Stimulated activated naive CD8-positive, alpha-beta T cell treated with anti-CD3 and anti-CD28 coated beads, Interleukin-15, Interleukin-2, amounts not matched to agents 100 ng/mL and 50 ng/mL, for 24 hours (primary cell): Measurements from ENCODE around the gene MLLT3.

ENCODE experiments used
- H3K27ac Mint-ChIP-seq: one replicate; pipeline ENCODE4 v1.8.0; 2021; ENCODE audit warnings: mild to moderate bottlenecking, mixed read lengths
- H3K27me3 Mint-ChIP-seq: one replicate; pipeline ENCODE4 v1.8.0; 2021; ENCODE audit warnings: mixed read lengths
- H3K36me3 Mint-ChIP-seq: one replicate; pipeline ENCODE4 v1.8.0; 2021; ENCODE audit warnings: low read depth, mixed read lengths
- H3K4me1 Mint-ChIP-seq: one replicate; pipeline ENCODE4 v1.8.0; 2021; ENCODE audit warnings: low read depth, mixed read lengths
- H3K4me3 Mint-ChIP-seq: one replicate; pipeline ENCODE4 v1.8.0; 2021; ENCODE audit warnings: mild to moderate bottlenecking, mixed read lengths
- H3K9me3 Mint-ChIP-seq: one replicate; pipeline ENCODE4 v1.8.0; 2021; ENCODE audit warnings: mixed read lengths

Gene MLLT3

DNA sequence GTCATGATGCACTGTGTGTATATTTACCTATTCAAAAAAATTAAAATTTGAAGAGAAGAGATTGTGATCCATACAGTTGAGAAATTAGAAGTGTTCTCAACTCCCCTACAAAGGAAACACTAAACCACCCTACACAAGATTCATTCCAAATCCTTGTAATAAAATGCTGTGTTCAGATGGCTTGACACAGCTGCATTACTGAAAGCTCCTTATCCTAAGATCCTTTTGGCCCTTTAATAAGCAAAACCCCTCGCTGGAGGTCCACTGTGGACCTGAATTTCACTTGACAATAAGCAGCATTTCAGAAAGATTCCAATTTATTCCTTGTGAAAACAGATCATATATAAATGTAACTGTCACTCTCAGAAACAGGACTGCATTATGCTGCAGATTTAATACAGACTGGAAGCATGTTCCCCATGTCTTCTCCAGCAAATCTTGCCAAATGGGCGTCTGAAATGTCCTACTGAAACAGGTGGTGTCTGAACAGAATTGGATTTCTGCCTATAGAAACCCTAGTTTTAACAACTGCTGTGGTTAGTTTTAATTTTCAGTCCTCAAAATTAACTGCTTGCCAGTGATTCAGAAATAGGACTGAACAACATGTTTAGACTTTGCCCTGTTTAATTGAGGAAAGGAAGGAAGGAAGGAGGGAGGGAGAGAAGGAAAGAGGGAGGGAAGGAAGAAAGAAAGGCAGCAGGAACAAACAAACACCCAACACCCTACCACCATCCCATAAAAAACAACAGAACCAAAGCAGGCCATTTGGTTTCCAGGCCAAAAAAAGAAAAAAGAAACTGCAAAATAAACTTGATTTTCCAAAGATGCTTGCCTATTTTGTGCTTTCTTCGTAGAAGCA lies 179.6 kb downstream of the MLLT3 start:
- Mint-ChIP-seq H3K27ac (peak overlapping the region; percentile 74), H3K4me1 (peaks cover 58% of the 10 kb centered on the region), H3K9me3 (no peaks in the 10 kb centered on the region), H3K36me3 (peaks cover 11% of the 10 kb centered on the region), H3K27me3 (no peaks in the 10 kb centered on the region), H3K4me3 (no peak overlapping the region)

- Mint-ChIP-seq H3K9me3 (no peaks in the 10 kb centered on the region), H3K27me3 (no peaks in the 10 kb centered on the region), H3K36me3 (peaks cover 11% of the 10 kb centered on the region), H3K4me3 (peak overlapping the region; percentile 65), H3K27ac (peak overlapping the region; percentile 74), H3K4me1 (peaks cover 61% of the 10 kb centered on the region)
Observed at GRCh38 chr9:20441711-20442423, 180.4 kb downstream of the MLLT3 start.

DNA sequence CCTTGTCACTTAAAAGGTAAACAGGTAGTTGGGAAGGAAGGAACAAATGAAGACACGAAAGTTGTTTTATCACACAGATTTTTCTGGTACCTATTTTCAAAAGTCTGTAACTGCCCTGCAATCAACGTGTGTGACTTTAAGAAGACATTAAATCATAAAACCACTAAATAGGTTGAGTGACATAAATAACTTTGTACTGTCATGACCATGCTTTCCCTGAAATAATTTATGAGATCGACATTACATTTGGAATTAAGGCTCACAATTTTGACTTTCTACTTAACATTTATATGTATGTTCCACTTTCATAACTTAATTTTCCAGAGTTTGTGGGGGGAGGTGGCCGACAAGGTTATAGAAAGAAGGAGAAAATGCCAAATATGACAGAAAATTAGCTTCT lies 181.1 kb downstream of the MLLT3 start:
- H3K4me1 Mint-ChIP-seq = peaks cover 63% of the 10 kb centered on the region
- H3K9me3 Mint-ChIP-seq = no peaks in the 10 kb centered on the region

DNA sequence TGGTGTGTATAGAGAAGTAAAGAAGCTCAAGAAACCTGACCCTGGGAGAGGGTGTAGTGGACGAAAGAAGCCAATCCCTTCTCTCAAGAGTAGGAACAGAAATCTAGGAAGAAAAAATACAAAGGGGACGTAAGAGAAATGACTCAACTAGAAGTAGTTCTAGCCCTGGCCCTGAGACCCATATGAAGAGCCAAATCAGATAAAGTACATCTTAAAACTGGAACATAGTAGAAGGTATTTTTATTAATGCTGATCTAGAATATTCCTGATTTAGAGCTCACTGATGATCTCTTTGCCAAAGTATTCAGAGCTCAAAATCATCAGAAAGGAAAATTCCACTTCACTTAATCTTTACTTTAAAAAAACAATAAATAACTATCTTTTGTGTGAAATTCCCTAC lies 184.8 kb downstream of the MLLT3 start:
- Mint-ChIP-seq H3K4me3 (no peak overlapping the region), H3K27me3 (no peaks in the 10 kb centered on the region), H3K4me1 (peaks cover 47% of the 10 kb centered on the region), H3K36me3 (peaks cover 13% of the 10 kb centered on the region), H3K9me3 (no peaks in the 10 kb centered on the region), H3K27ac (no peak overlapping the region)

More for the DNA sequence above, 181.1 kb downstream of the MLLT3 start:
- Mint-ChIP-seq H3K27ac (peak overlapping the region; percentile 69), H3K27me3 (no peaks in the 10 kb centered on the region), H3K4me3 (peak overlapping the region; percentile 65), H3K36me3 (peaks cover 11% of the 10 kb centered on the region)

DNA sequence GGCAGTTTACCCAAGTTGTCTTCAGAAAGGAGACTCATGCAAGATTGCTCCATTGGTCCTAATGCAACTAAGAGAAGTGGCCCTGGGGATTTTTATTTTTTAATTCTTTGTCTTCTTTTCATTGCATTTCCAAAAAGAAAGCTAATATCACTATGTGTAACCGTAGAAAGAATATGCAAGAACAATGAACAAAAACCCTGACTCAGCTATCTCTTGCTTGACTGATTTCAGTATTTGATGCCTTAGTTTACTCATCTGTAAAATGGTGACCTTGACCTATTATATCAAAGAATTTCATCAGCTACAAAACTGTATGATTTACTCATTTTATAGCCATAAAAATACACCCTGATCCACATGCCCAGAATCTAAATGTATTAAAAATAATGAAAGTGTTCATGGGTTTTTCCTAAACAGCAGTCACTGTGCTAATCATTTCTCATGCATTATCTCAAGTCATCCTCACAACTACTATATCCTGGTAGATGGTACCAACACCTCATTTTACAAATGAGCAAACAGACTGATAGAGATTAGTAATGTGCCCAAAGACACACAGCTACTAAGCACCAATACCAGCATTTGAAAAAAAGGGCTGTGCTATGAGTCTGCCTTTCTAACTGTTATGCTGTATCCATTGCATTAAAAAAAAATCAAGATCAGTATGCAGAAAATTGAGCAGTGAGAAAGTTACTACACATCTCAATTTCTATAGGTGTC lies 185.7 kb downstream of the MLLT3 start:
- Mint-ChIP-seq H3K4me3 (no peak overlapping the region), H3K9me3 (no peaks in the 10 kb centered on the region), H3K27me3 (no peaks in the 10 kb centered on the region), H3K4me1 (peaks cover 39% of the 10 kb centered on the region), H3K27ac (no peak overlapping the region), H3K36me3 (peaks cover 13% of the 10 kb centered on the region)

- Mint-ChIP-seq H3K27ac (no peak overlapping the region), H3K9me3 (no peaks in the 10 kb centered on the region), H3K27me3 (no peaks in the 10 kb centered on the region), H3K36me3 (no peaks in the 10 kb centered on the region), H3K4me1 (peaks cover 16% of the 10 kb centered on the region), H3K4me3 (no peak overlapping the region)
Observed at GRCh38 chr9:20428976-20429375, 193.3 kb downstream of the MLLT3 start.

DNA sequence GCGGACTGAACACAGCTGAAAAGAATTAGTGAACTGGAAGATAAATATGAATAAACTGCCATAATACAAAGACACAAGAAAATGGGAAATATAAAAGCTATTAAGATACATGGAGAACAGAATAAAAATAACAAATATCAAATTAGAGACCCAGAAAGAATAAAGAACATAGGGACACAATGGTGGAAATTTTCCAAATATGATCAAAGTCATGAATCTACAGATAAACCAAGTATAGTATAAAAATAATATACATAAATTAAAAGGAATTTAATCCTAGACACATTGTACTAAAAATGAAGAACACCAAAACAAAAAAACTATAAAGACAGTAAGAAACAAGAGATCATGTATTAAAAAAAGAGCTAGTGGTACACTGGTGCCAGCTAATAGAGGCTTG lies 194.9 kb downstream of the MLLT3 start:
- H3K9me3 Mint-ChIP-seq = no peaks in the 10 kb centered on the region
- H3K27me3 Mint-ChIP-seq = no peaks in the 10 kb centered on the region
- H3K4me1 Mint-ChIP-seq = peaks cover 16% of the 10 kb centered on the region
- no peak overlapping the region for H3K27ac Mint-ChIP-seq
- no peaks in the 10 kb centered on the region for H3K36me3 Mint-ChIP-seq
- no peak overlapping the region for H3K4me3 Mint-ChIP-seq

- no peaks in the 10 kb centered on the region for H3K9me3 Mint-ChIP-seq
- no peak overlapping the region for H3K4me3 Mint-ChIP-seq
- no peak overlapping the region for H3K27ac Mint-ChIP-seq
- no peaks in the 10 kb centered on the region for H3K36me3 Mint-ChIP-seq
- H3K4me1 Mint-ChIP-seq = peaks cover 16% of the 10 kb centered on the region
- H3K27me3 Mint-ChIP-seq = no peaks in the 10 kb centered on the region
Observed at GRCh38 chr9:20426019-20426418, 196.3 kb downstream of the MLLT3 start.

DNA sequence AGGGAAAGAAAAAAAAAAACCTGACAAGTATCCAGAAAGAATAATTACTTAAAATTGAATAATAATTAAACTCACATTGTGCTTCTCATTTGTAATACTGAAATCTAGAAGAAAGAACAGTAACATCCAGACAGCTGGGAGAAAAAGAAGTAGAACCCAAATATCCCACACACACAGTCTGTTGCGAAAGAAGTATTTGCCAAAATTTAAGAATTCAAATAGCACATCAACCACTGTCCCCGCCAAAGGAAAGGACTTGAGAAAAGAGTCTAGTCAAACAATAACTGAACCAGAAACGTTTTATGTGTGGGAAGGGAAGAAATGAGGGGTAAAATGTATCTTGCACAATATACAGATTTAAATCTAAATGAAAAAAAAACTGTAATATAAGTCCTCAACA lies 202.8 kb downstream of the MLLT3 start:
- no peaks in the 10 kb centered on the region for H3K36me3 Mint-ChIP-seq
- H3K4me3 Mint-ChIP-seq = no peak overlapping the region
- peaks cover 19% of the 10 kb centered on the region for H3K4me1 Mint-ChIP-seq
- no peaks in the 10 kb centered on the region for H3K27me3 Mint-ChIP-seq
- no peak overlapping the region for H3K27ac Mint-ChIP-seq
- H3K9me3 Mint-ChIP-seq = no peaks in the 10 kb centered on the region

GRCh38 chr9:20418485-20418884 lies 203.8 kb downstream of the MLLT3 start:
- H3K4me3 Mint-ChIP-seq = no peak overlapping the region

DNA sequence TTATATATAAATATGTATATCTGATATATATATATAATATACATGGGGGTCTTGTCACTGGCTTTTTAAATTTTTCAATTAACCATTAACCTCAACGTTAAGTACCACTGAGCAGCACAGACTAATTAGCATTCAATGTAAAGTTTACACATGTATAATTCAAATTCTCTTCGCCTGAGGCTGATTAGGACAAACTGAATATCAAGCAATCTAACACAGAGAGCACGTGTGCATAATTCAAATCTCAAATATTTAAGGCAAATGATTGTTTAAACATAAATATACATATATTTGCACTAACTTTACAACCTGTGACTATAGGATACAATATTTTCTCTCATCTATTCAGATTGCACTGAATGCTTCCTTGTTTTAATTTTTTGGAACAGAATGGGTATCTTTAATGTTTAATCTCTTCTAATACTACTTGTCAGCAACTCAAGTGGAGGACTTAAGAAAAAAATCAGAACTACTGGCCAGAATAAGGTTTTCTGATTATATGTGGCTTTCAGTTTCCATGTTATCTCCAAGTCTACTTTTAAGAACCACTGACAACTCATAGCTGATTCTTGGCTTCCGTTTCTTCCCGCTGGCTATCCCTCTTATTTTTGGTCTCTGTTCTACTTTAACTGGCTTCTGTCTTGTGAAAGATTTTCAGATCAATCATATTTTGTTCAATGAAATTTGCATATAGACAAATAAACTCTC lies 204.8 kb downstream of the MLLT3 start:
- Mint-ChIP-seq H3K36me3 (peaks cover 15% of the 10 kb centered on the region), H3K27ac (peak overlapping the region; percentile 38), H3K27me3 (no peaks in the 10 kb centered on the region), H3K4me1 (peaks cover 22% of the 10 kb centered on the region), H3K9me3 (no peaks in the 10 kb centered on the region), H3K4me3 (no peak overlapping the region)

More at GRCh38 chr9:20418485-20418884, 203.8 kb downstream of the MLLT3 start:
- Mint-ChIP-seq H3K36me3 (peaks cover 7% of the 10 kb centered on the region), H3K9me3 (no peaks in the 10 kb centered on the region), H3K27ac (no peak overlapping the region), H3K4me1 (peaks cover 20% of the 10 kb centered on the region), H3K27me3 (no peaks in the 10 kb centered on the region)

DNA sequence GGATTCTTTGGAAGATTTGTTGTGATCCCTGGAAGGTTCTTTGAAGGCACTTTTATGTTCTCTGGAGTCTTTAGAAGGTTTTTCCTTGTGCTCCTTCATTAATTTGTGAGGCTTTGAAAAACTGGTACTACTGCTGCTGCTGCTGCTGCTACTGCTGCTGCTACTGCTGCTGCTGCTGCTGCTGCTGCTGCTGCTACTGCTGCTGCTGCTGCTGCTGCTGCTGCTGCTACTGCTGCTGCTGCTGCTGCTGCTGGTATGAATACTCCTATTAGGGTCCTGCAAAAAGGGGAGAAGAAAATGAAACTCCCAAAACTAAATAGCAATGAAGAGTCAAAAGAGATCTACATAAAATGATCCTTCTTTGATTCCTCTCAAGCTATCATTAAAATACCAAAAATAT lies 208.1 kb downstream of the MLLT3 start:
- Mint-ChIP-seq H3K27ac (peak overlapping the region; percentile 36), H3K4me1 (peaks cover 30% of the 10 kb centered on the region), H3K36me3 (peaks cover 29% of the 10 kb centered on the region), H3K4me3 (no peak overlapping the region), H3K9me3 (no peaks in the 10 kb centered on the region), H3K27me3 (no peaks in the 10 kb centered on the region)

DNA sequence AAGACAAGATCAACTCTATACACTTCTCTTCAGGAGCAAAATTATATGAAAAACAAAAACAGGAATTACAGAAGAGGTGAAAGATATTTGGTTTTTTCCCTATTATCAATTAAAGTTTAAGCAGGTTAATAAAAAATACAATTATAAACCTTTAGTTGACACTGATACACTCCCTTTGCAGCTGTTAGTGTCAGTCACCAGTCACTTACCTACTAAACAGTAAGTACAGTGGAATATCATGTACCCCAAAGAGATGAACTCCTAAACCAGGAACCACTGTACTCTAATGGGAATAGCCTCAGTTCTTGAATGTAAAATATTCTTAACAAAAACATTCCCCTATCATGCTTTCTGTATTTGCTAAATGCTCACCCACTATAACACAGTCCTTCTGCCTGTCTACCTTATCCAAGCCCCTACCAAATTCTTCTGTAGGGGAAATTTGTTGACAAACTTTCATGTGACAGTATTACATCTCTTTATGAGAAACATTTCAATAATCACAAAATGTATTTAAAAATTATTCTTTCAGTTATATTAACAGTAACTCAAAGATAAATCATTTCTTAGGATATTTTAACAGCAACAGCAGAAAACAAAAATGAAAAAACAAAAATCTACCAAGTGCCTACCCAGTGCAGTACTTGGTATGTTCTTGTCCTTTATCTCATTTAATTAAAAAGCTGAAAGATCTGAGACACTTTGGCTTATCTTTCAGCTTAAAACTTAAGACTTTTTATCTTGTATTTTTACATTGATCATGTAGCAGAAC lies 212.8 kb downstream of the MLLT3 start:
- Mint-ChIP-seq H3K27ac (no peak overlapping the region), H3K36me3 (peaks cover 35% of the 10 kb centered on the region)

GRCh38 chr9:20408513-20408912 lies 213.8 kb downstream of the MLLT3 start:
- Mint-ChIP-seq H3K27me3 (no peaks in the 10 kb centered on the region), H3K4me1 (peaks cover 28% of the 10 kb centered on the region), H3K4me3 (no peak overlapping the region), H3K36me3 (peaks cover 29% of the 10 kb centered on the region), H3K9me3 (no peaks in the 10 kb centered on the region), H3K27ac (no peak overlapping the region)

More for the DNA sequence above, 212.8 kb downstream of the MLLT3 start:
- peaks cover 29% of the 10 kb centered on the region for H3K4me1 Mint-ChIP-seq
- no peaks in the 10 kb centered on the region for H3K9me3 Mint-ChIP-seq
- H3K4me3 Mint-ChIP-seq = no peak overlapping the region
- H3K27me3 Mint-ChIP-seq = no peaks in the 10 kb centered on the region
